Measurements from ENCODE around the gene MACROH2A1.
A peak's percentile ranks its signal among the peaks of the same experiment; 100 is the strongest.

The MACROH2A1 gene

DNA sequence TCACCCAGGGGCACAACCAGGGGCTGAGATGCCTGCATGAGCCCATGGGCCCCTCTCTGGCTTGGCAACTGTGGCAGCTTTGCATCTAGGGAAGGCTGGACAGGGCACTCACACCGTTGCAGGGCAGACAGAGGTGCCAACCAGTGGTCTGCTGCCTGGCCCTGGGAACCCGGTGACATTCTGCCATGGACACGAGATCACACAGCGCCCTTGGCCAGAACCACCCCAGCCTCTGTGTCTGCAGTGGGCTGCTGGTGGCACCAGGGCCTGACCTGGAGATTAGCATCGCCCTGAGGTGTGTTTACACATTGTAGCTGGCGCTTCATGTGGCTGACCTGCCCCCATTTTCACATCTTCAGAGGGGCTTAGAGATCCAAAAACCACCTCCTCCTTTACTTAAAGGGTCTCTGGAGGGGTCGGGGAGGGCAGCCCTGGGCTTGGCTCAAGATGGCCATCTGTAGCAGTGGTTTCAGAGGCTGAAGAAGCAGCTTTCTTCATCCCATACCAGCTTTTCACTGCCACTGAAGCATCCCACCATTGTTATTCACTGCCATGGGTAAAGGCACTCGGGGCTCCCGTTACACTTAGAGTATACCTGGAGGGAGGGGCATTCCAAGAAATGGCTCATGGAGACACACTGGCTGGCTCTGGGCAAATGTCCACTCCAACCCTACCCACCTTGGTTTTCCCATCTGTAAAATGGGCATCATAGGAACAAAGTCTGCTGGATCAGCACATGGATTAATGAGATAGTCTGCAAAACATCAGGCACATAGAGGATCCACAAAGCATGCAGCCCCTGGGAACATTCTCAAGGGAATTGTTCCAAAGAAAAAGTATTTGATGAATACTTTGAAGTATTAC lies 36.7 kb upstream of the MACROH2A1 start:
- peak; percentile 9; the same call in 2 of the 3 replicates for ATAC-seq
- TF ChIP-seq, protein P1, sequence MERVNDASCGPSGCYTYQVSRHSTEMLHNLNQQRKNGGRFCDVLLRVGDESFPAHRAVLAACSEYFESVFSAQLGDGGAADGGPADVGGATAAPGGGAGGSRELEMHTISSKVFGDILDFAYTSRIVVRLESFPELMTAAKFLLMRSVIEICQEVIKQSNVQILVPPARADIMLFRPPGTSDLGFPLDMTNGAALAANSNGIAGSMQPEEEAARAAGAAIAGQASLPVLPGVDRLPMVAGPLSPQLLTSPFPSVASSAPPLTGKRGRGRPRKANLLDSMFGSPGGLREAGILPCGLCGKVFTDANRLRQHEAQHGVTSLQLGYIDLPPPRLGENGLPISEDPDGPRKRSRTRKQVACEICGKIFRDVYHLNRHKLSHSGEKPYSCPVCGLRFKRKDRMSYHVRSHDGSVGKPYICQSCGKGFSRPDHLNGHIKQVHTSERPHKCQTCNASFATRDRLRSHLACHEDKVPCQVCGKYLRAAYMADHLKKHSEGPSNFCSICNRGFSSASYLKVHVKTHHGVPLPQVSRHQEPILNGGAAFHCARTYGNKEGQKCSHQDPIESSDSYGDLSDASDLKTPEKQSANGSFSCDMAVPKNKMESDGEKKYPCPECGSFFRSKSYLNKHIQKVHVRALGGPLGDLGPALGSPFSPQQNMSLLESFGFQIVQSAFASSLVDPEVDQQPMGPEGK (CRISPR knock-in tag; IDR thresholded peaks at IDR 0.05; ENCODE audit: borderline replicate concordance) = no peak
- no peak for TF ChIP-seq BACH2 (CRISPR knock-in tag; IDR thresholded peaks at IDR 0.05; ENCODE audit: borderline replicate concordance)
- TF ChIP-seq GLIS3 (CRISPR knock-in tag; IDR thresholded peaks at IDR 0.05) = no peak
- no peak for TF ChIP-seq OSR1 (CRISPR knock-in tag; IDR thresholded peaks at IDR 0.05)
- TF ChIP-seq ZFP3 (CRISPR knock-in tag; IDR thresholded peaks at IDR 0.05) = no peak
- no peak for TF ChIP-seq ZFP30 (CRISPR knock-in tag; IDR thresholded peaks at IDR 0.05)
- no peak for TF ChIP-seq PPARA (CRISPR knock-in tag; IDR thresholded peaks at IDR 0.05; ENCODE audit: borderline replicate concordance)
- TF ChIP-seq, protein P2, sequence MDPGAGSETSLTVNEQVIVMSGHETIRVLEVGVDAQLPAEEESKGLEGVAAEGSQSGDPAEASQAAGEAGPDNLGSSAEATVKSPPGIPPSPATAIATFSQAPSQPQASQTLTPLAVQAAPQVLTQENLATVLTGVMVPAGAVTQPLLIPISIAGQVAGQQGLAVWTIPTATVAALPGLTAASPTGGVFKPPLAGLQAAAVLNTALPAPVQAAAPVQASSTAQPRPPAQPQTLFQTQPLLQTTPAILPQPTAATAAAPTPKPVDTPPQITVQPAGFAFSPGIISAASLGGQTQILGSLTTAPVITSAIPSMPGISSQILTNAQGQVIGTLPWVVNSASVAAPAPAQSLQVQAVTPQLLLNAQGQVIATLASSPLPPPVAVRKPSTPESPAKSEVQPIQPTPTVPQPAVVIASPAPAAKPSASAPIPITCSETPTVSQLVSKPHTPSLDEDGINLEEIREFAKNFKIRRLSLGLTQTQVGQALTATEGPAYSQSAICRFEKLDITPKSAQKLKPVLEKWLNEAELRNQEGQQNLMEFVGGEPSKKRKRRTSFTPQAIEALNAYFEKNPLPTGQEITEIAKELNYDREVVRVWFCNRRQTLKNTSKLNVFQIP (CRISPR knock-in tag; IDR thresholded peaks at IDR 0.05; ENCODE audit: borderline replicate concordance, low read depth) = no peak
- no peak for TF ChIP-seq CSDC2 (CRISPR knock-in tag; IDR thresholded peaks at IDR 0.05)
- TF ChIP-seq CSRNP3 (CRISPR knock-in tag; IDR thresholded peaks at IDR 0.05) = no peak

- TF ChIP-seq, protein P3, sequence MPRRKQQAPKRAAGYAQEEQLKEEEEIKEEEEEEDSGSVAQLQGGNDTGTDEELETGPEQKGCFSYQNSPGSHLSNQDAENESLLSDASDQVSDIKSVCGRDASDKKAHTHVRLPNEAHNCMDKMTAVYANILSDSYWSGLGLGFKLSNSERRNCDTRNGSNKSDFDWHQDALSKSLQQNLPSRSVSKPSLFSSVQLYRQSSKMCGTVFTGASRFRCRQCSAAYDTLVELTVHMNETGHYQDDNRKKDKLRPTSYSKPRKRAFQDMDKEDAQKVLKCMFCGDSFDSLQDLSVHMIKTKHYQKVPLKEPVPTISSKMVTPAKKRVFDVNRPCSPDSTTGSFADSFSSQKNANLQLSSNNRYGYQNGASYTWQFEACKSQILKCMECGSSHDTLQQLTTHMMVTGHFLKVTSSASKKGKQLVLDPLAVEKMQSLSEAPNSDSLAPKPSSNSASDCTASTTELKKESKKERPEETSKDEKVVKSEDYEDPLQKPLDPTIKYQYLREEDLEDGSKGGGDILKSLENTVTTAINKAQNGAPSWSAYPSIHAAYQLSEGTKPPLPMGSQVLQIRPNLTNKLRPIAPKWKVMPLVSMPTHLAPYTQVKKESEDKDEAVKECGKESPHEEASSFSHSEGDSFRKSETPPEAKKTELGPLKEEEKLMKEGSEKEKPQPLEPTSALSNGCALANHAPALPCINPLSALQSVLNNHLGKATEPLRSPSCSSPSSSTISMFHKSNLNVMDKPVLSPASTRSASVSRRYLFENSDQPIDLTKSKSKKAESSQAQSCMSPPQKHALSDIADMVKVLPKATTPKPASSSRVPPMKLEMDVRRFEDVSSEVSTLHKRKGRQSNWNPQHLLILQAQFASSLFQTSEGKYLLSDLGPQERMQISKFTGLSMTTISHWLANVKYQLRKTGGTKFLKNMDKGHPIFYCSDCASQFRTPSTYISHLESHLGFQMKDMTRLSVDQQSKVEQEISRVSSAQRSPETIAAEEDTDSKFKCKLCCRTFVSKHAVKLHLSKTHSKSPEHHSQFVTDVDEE (CRISPR knock-in tag; IDR thresholded peaks at IDR 0.05) = no peak
- TF ChIP-seq ZNF8 (CRISPR knock-in tag; IDR thresholded peaks at IDR 0.05) (no peak), ZNF70 (CRISPR knock-in tag; IDR thresholded peaks at IDR 0.05) (no peak), ISL1 (CRISPR knock-in tag; IDR thresholded peaks at IDR 0.05) (no peak), GLIS3 (CRISPR knock-in tag; IDR thresholded peaks at IDR 0.05) (no peak), ZC3H10 (CRISPR knock-in tag; IDR thresholded peaks at IDR 0.05) (no peak), ZFP3 (CRISPR knock-in tag; IDR thresholded peaks at IDR 0.05) (no peak), ZFP30 (CRISPR knock-in tag; IDR thresholded peaks at IDR 0.05) (no peak), CSRNP3 (CRISPR knock-in tag; IDR thresholded peaks at IDR 0.05) (no peak), OSR1 (CRISPR knock-in tag; IDR thresholded peaks at IDR 0.05) (no peak), ZNF565 (CRISPR knock-in tag; conservative IDR thresholded peaks at IDR 0.05; ENCODE audit: low read depth) (no peak), SNAI2 (CRISPR knock-in tag; IDR thresholded peaks at IDR 0.05) (no peak), ARNTL (CRISPR knock-in tag; IDR thresholded peaks at IDR 0.05; ENCODE audit: borderline replicate concordance, low read depth) (no peak)
- TF ChIP-seq, protein P2 (CRISPR knock-in tag; IDR thresholded peaks at IDR 0.05; ENCODE audit: borderline replicate concordance, low read depth) = no peak
- TF ChIP-seq, protein P1 (CRISPR knock-in tag; IDR thresholded peaks at IDR 0.05; ENCODE audit: borderline replicate concordance) = no peak
- no peak for ATAC-seq
Measured at GRCh38 chr5:135434591-135435466, 35.8 kb upstream of the MACROH2A1 start.

Measured in SK-N-SH treated with all-trans-retinoic acid at 6 μM for 48 hours (cell line).